HCT116 (cell line): Measurements from ENCODE around the gene PCDHGA3.

ENCODE experiments used
- ATF3 ChIP-seq: IDR thresholded peaks from 2 replicates; pipeline ENCODE4 v1.6.1; 2012
- CEBPB ChIP-seq: IDR thresholded peaks from 2 replicates; pipeline ENCODE4 v1.6.1; 2012; ENCODE audit warnings: low read depth
- CTCF ChIP-seq, 3 experiments: fragments of 200-600 bp in 1 of 3; sonication (generic) in 1 of 3; IDR thresholded peaks in 2 of 3; conservative IDR thresholded peaks in 1 of 3; 2 replicates each; pipeline ENCODE4 v1.5.1; 2012 to 2017; ENCODE audit warnings: low read depth in 2 of 3, low read length in 2 of 3, antibody characterized with exemption in 1 of 3, borderline replicate concordance in 1 of 3, control low read depth in 1 of 3, mild to moderate bottlenecking in 1 of 3, mixed read lengths in 1 of 3, mixed run types in 1 of 3, moderate library complexity in 1 of 3; ENCODE audit not compliant: insufficient read depth in 1 of 3
- EGR1 ChIP-seq: IDR thresholded peaks from 2 replicates; pipeline ENCODE4 v1.6.1; 2012; ENCODE audit warnings: low read depth
- EZH2 ChIP-seq: fragments of 200-600 bp; sonication (generic); IDR thresholded peaks from 2 replicates; pipeline ENCODE4 v1.6.1; 2017; ENCODE audit warnings: antibody characterized with exemption, mixed run types
- FOSL1 ChIP-seq: IDR thresholded peaks from 2 replicates; pipeline ENCODE4 v1.6.1; 2012; ENCODE audit warnings: low read depth
- MAX ChIP-seq: IDR thresholded peaks from 2 replicates; pipeline ENCODE4 v1.6.1; 2012
- POLR2A ChIP-seq: IDR thresholded peaks from 2 replicates; pipeline ENCODE4 v1.7.0; 2011; ENCODE audit warnings: borderline replicate concordance; ENCODE audit not compliant: insufficient read depth, insufficient read length; ENCODE audit errors: extremely low read depth
- POLR2AphosphoS5 ChIP-seq: IDR thresholded peaks from 2 replicates; pipeline ENCODE4 v1.6.1; 2011; ENCODE audit warnings: mild to moderate bottlenecking, low read depth, low read length, moderate library complexity

- TF ChIP-seq POLR2A (peak; percentile 94), CTCF (IDR thresholded peaks at IDR 0.05 in 2 of 3, conservative IDR thresholded peaks at IDR 0.05 in 1 of 3; ENCODE audit: borderline replicate concordance in 1 of 3, insufficient read depth in 1 of 3, low read depth in 2 of 3, low read length in 2 of 3) (peak; percentile 60 to 91 (median 84)), FOSL1 (no peak), MAX (peak; percentile 55), POLR2AphosphoS5 (peak; percentile 99), EZH2 (no peak), CEBPB (no peak), EGR1 (no peak), ATF3 (no peak)
Measured at GRCh38 chr5:141320225-141321169, 23.1 kb upstream of the PCDHGA3 start, which contains the start of gene TAF7.
